Muscle layer of duodenum (tissue), 2 donors: ENCODE measurements around the gene ZNF236.
"Not testable (repeated sequence)": the region's sequence is repeated elsewhere in the genome, so short reads cannot be mapped to it uniquely, and the experiment has no call there.

Source experiments
- H3K27ac ChIP-seq: one replicate; pipeline ENCODE4 v1.7.0; 2013; ENCODE audit warnings: mild to moderate bottlenecking, low read length
- H3K27me3 ChIP-seq: one replicate; pipeline ENCODE4 v1.7.0; 2013; ENCODE audit warnings: low read depth, mild to moderate bottlenecking, control low read depth, low read length
- H3K36me3 ChIP-seq, 2 donors: one replicate each; pipeline ENCODE4 v1.7.0; 2013; ENCODE audit warnings: low read length in 2 of 2, control low read depth in 1 of 2, mild to moderate bottlenecking in 1 of 2; ENCODE audit not compliant: insufficient read depth in 2 of 2, control insufficient read depth in 1 of 2
- H3K4me1 ChIP-seq, 2 donors: one replicate each; pipeline ENCODE4 v1.7.0; 2013; ENCODE audit warnings: low read length in 2 of 2, mild to moderate bottlenecking in 2 of 2, control low read depth in 1 of 2, moderate library complexity in 1 of 2; ENCODE audit not compliant: insufficient read depth in 2 of 2, control insufficient read depth in 1 of 2
- H3K4me3 ChIP-seq, 2 donors: one replicate each; pipeline ENCODE4 v1.7.0; 2013; ENCODE audit warnings: low read length in 2 of 2, low read depth in 1 of 2, mild to moderate bottlenecking in 1 of 2
- H3K9me3 ChIP-seq, 2 donors: one replicate each; pipeline ENCODE4 v1.7.0; 2013; ENCODE audit warnings: low read length in 2 of 2, control low read depth in 1 of 2, mild to moderate bottlenecking in 1 of 2; ENCODE audit not compliant: control insufficient read depth in 1 of 2
- donor health status: healthy.

The ZNF236 gene

GRCh38 chr18:76955524-76956170, 133.3 kb downstream of the ZNF236 start:
- Histone ChIP-seq H3K27ac (no peak overlapping the region), H3K36me3 (peaks cover 37 to 46% of the 10 kb centered on the region in 2 donors), H3K4me3 (no peak overlapping the region), H3K9me3 (no peaks in the 10 kb centered on the region), H3K4me1 (peaks cover 4 to 20% of the 10 kb centered on the region in 2 donors), H3K27me3 (no peaks in the 10 kb centered on the region)

DNA sequence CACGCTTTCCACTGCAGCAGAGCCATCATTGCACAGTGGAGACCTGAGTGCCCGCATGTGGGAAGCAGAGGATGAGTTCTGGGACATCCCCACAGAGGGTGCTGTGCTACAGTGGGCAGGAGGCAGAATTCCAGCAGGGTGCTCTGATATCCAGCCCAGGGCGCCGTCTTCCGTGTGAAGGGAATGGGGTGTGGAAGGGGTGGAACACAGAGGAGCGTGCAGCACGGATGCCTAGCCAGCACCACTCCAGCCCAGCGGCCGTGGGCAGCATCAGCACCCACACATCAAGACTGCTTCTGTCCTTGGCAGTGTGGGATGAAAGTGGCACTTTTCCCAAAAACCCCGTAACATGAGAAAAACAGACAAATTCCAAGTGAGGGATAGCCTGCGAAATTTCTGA, 134.3 kb downstream of the ZNF236 start:
- H3K27me3 ChIP-seq = no peaks in the 10 kb centered on the region
- no peaks in the 10 kb centered on the region for H3K9me3 ChIP-seq
- no peak overlapping the region for H3K4me3 ChIP-seq
- H3K4me1 ChIP-seq = peaks cover 4 to 20% of the 10 kb centered on the region in 2 donors
- H3K27ac ChIP-seq = no peak overlapping the region
- peaks cover 32 to 46% of the 10 kb centered on the region in 2 donors for H3K36me3 ChIP-seq

DNA sequence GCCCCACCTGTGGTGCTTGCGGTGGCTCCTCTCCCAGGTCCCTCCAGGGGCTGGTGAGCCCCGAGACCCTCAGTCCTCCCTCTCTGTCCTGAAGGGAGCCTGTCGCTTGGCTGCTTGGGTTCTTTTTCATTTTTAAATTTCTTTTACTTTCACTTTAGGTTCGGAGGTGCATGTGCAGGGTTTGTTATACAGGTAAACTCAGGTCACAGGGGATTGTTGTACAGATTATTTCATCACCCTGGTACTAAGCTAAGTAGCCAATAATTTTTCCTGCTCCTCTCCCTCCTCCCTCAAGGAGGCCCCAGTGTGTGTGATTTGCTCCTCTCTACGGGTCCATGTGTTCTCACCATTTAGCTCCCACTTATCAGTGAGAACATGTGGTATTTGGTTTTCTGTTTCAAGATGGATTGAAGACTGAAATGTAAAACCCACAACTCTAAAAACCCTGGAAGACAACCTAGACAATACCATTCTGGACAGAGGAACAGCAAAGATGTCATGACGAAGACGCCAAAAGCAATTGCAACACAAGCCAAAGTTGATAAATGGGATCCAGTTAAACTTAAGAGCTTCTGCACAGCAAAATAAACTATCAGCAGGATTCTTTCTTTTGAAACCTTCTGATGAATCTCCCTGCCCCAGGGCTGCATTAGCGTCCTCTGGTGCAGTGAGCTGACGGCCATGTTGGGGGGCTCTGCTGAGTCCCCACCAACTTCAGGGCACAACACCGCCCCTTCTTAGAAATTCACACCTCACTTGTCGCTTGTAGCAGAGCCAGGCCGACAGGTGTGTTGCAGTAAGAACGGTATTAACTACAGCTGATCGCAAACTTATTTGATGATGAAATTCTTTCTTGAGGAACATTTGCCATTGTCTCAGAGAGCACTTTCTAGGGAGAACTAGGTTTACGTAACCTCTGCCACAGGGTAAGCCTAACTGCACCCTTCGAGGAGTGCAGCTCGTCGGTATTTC, 135.3 kb downstream of the ZNF236 start:
- Histone ChIP-seq H3K9me3 (no peaks in the 10 kb centered on the region), H3K27ac (no peak overlapping the region)

GRCh38 chr18:76958692-76959341, 136.5 kb downstream of the ZNF236 start:
- Histone ChIP-seq H3K4me3 (no peak overlapping the region), H3K9me3 (no peaks in the 10 kb centered on the region), H3K4me1 (peaks cover 0 to 12% of the 10 kb centered on the region in 2 donors), H3K27me3 (no peaks in the 10 kb centered on the region), H3K27ac (no peak overlapping the region), H3K36me3 (peaks cover 32 to 46% of the 10 kb centered on the region in 2 donors)

More for the DNA sequence above, 135.3 kb downstream of the ZNF236 start:
- Histone ChIP-seq H3K36me3 (peaks cover 32 to 46% of the 10 kb centered on the region in 2 donors), H3K4me1 (peaks cover 4 to 20% of the 10 kb centered on the region in 2 donors), H3K27me3 (no peaks in the 10 kb centered on the region), H3K4me3 (no peak overlapping the region)

GRCh38 chr18:76959605-76960004, 137.2 kb downstream of the ZNF236 start:
- Histone ChIP-seq H3K9me3 (no peaks in the 10 kb centered on the region), H3K4me1 (peaks cover 0 to 5% of the 10 kb centered on the region in 2 donors), H3K4me3 (no peak overlapping the region), H3K27me3 (no peaks in the 10 kb centered on the region), H3K36me3 (peaks cover 32 to 46% of the 10 kb centered on the region in 2 donors), H3K27ac (no peak overlapping the region)

- Histone ChIP-seq H3K4me1 (peaks cover 0 to 5% of the 10 kb centered on the region in 2 donors), H3K27ac (no peak overlapping the region), H3K9me3 (no peaks in the 10 kb centered on the region), H3K36me3 (peaks cover 30 to 46% of the 10 kb centered on the region in 2 donors), H3K4me3 (no peak overlapping the region), H3K27me3 (no peaks in the 10 kb centered on the region)
Measured at GRCh38 chr18:76960528-76961035, 138.2 kb downstream of the ZNF236 start.

DNA sequence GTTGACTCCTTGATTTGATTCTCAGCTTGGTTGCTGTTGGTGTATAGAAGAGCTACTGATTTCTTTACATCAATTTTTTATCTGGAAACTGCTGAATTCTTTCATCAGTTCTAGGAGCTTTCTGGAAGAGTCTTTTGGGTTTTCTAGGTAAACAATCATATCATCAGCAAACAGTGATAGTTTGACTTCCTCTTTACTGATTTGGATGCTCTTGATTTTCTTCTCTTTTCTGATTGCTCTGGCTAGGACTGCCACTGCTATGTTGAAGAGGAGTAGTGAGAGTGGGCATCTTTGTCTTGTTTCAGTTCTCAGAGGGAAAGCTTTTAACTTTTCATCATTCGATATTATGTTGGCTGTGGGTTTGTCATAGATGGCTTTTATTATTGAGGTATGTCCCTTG, 140.5 kb downstream of the ZNF236 start:
- no peaks in the 10 kb centered on the region for H3K9me3 ChIP-seq
- H3K36me3 ChIP-seq = peaks cover 16 to 29% of the 10 kb centered on the region in 2 donors
- peaks cover 0 to 5% of the 10 kb centered on the region in 2 donors for H3K4me1 ChIP-seq
- H3K27ac ChIP-seq = no peak overlapping the region
- H3K27me3 ChIP-seq = no peaks in the 10 kb centered on the region
- H3K4me3 ChIP-seq = no peak overlapping the region

DNA sequence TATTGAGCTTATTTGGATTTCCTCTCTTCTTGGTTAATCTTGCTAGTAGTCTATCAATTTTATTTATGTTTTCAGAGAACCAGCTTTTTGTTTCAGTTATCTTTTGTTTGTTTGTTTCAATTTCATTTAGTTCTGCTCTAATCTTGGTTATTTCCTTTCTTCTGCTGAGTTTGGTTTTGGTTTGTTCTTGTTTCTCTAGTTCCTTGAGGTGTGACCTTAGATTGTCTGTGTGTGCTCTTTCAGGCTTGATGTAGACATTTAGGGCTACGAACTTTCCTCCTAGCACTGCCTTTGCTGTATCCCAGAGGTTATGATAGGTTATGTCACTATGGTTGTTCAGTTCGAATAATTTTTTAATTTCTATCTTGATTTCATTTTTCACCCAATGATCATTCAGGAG, 141.6 kb downstream of the ZNF236 start:
- Histone ChIP-seq H3K36me3 (peaks cover 11 to 27% of the 10 kb centered on the region in 2 donors), H3K27ac (no peak overlapping the region)

DNA sequence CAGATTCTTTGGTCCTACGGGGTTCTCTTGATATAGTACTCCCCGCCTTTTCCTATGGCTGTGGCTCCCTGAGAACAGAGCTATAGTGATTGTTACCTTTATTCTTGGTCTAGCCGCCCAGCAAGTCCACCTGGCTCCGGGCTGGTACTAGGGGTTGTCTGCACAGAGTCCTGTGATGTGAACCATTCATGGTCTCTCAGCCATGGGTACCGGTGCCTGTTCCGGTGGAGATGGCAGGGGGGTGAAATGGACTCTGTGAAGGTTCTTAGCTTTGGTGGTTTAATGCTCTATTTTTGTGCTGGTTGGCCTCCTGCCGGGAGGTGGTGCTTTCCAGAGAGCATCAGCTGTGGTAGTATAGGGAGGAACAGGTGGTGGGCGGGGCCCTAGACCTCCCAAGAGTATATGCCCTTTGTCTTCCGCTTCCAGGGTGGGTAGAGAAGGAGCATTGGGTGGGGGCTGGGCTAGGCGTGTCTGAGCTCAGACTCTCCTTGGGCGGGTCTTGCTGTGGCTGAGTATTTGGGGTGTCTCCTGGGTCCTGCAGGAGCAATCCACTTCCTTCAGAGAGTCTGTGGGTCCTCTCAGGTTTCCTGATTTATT, 143.3 kb downstream of the ZNF236 start:
- not testable (repeated sequence) for H3K27ac ChIP-seq, H3K4me3 ChIP-seq, H3K9me3 ChIP-seq, H3K27me3 ChIP-seq, H3K4me1 ChIP-seq
- peaks cover 5 to 13% of the 10 kb centered on the region in 2 donors for H3K36me3 ChIP-seq

More for the DNA sequence above, 141.6 kb downstream of the ZNF236 start:
- Histone ChIP-seq H3K4me3 (no peak overlapping the region), H3K4me1 (peaks cover 0 to 5% of the 10 kb centered on the region in 2 donors), H3K9me3 (no peaks in the 10 kb centered on the region), H3K27me3 (no peaks in the 10 kb centered on the region)

DNA sequence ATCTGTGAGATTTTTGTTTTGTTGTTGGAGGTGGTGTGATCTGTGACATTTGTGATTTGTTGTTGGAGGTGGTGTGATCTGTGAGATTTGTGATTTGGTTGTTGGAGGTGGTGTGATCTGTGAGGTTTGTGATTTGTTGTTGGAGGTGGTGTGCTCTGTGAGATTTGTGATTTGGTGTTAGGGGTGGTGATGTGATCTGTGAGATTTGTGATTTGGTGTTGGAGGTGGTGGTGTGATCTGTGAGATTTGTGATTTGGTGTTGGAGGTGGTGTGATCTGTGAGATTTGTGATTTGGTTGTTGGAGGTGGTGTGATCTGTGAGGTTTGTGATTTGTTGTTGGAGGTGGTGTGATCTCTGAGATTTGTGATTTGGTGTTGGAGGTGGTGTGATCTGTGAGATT, 144.9 kb downstream of the ZNF236 start:
- not testable (repeated sequence) for H3K4me1 ChIP-seq, H3K27me3 ChIP-seq, H3K36me3 ChIP-seq, H3K9me3 ChIP-seq, H3K4me3 ChIP-seq, H3K27ac ChIP-seq
